Activated gamma-delta T cell (primary cell): Measurements from ENCODE around the gene UGT1A1.

ENCODE experiments used
- DNase-seq: peaks from one replicate; lab custom pipeline; 2025; lab: John Stamatoyannopoulos, UW

Gene UGT1A1

DNA sequence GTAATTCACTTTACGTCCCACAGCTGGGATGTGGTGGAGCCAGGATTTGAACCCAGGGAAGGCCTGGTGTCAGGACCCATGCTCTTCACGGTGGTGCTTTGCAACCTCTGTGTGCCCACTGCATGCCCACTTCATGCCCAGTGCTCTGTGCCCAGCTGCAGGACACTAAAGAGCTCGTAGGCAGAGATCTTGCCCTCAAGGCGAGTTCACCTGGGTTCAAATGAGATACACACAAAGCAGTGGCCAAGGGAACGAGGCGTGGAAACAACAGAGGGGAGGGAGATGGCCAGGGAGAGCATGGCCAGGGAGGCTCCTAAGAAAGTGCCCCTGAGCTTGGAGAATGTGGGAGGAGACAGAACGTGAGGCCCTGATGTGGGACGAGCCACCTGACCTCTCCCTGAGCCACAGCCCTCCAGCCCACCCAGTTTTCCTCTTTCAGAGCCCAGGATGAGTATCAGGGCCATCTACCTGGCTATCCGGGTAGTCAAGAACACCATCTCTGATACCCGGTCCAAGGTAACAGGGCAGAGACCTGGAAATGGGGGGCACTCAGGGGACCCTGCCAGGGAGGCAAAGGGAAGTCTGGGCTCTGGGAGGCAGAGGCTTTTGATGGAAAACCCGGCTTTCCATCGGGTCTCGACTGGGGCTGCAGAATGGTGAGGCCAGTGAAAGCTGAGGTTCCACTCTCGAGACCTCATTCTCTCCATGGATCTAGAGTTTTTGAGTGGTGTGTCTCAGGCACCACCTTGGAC is 38.4 kb downstream of the UGT1A1 start:
- DNase-seq: no peak

DNA sequence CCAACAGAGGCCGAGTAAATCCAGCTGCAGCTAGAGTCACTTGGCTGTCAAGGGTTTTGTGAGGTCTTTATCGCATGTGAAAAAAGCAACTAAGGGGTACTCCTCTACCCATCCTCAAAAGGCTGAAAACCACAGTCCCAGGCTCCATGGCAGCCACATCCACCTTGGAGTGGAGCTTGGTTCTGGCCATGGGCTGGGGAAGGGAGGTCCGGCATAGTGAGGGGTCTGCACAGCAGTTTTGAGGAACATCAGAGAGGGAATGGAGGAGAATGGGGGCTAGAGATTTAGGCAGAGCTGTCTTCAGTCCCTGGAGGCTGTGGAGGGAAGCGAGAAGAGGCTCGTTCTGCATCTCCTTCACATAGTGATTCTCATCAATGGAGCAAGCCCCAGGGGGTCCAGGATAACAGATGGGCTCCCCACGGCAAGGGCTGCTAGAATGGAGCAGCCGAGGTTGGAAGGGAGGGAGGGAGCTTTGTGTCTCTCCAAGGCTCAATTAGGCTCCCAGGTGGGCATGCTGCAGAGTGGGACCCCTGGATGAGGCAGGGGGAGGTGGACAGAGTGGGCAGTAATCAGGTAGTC is 39.1 kb downstream of the UGT1A1 start:
- DNase-seq: no peak

DNA sequence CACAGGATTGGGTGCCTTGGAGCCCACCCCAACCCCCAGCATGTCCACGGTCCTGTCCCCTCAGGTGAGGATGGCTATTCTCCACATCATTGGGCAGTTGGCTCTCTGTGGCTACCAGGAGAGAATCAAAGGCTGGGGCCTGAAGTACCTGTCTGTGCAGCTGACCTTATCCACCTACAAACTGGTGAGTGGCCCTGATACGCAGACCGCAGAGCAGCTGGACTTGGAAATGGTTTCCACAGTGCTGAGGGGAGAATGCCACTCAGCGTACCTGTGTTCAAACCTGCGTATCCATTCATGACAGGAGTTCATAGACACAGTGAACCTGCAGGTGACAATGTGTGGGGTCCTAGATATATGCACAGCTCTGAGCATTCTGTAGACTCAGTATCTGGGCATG is 39.6 kb downstream of the UGT1A1 start:
- no peak for DNase-seq

DNA sequence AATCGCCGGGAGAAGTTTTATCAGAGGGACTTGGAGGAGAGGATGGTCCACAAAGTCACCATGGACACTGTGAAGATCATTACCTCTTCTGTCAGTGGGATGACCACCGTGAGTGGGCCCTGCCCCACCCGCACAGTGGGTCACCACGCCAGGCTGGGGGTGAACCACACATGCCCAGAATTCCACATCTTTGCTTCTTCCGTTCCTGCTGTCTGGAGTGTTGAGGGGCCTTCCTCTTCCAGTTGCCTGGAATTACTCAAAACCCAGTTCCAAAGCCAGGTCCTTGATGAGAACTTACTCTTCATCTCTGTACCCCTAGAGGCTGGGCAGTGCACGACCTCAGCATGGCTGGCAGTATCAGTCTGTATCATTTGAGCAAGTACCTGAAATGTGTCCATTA is 40.1 kb downstream of the UGT1A1 start:
- DNase-seq: no peak

DNA sequence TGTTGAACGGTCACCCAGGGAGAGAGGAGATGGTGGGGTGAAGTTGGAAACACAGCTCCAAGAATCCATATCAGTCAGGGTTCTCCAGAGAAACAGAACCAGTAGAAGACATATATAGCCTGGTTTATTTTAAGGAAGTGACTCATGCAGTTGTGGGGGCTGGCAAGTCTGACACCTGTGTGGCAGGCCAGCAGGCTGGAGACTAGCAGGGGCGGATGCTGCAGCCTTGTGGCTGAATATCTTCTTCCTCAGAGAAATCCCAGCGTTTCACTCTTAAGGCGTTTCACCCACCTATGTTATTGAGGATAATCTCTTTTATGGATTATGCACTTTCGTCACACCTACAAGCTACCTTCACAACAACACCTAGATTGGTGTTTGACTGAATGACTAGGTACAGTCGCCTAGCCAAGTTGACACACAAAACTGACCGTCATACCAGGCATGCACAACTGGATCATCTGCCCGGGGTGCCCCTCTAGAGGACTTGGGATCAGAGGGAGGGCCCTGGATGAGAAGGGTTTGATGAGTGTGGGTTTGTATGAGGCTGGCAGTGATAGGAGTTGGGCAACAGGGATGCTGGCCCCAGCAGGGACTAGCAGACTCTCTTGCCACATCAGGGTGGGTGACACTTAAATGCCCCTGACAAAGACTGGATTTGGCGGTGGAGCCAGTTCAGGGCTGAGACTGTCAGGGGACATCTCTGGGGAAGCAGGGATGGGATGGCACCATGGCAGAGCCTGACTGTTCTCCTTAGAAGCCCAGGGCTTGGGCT is 41.5 kb downstream of the UGT1A1 start:
- no peak for DNase-seq

DNA sequence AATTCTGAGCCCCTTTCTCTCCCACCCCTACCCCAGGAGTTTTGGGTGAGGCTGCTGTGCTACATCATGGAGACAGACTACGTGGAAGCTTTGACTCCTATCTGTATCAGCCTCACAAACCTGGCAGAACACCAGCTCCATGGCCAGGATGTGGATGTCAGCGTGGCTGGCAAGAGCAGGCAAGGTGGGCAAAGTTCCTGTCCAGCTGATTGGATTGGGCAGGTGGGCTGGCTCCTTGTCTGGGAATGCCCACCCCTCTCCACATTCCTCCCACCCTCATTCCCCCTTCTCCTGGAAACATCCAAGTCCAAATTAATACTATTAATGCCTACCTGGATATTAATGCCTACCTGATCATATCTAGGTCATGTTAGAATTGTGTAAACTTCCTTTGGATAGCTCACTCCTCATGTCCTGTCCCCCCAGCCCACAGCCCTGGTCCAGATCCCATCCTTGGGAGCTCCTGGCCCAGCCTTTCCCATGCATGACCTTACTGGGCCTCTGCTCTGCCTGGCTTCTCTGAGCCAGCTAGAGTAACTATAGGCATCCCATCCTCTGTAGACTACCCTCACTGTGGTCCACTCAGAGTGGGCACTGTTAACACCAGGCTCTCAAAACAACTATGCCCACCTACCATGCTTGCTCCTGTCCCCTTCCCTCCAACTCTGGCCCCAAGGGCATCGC is 42.2 kb downstream of the UGT1A1 start:
- no peak for DNase-seq

GRCh38 chr2:233803292-233803911 is 43.3 kb downstream of the UGT1A1 start:
- DNase-seq: no peak

GRCh38 chr2:233803994-233804393 is 43.9 kb downstream of the UGT1A1 start:
- DNase-seq: no peak

GRCh38 chr2:233807215-233807865 is 47.3 kb downstream of the UGT1A1 start:
- DNase-seq: no peak

DNA sequence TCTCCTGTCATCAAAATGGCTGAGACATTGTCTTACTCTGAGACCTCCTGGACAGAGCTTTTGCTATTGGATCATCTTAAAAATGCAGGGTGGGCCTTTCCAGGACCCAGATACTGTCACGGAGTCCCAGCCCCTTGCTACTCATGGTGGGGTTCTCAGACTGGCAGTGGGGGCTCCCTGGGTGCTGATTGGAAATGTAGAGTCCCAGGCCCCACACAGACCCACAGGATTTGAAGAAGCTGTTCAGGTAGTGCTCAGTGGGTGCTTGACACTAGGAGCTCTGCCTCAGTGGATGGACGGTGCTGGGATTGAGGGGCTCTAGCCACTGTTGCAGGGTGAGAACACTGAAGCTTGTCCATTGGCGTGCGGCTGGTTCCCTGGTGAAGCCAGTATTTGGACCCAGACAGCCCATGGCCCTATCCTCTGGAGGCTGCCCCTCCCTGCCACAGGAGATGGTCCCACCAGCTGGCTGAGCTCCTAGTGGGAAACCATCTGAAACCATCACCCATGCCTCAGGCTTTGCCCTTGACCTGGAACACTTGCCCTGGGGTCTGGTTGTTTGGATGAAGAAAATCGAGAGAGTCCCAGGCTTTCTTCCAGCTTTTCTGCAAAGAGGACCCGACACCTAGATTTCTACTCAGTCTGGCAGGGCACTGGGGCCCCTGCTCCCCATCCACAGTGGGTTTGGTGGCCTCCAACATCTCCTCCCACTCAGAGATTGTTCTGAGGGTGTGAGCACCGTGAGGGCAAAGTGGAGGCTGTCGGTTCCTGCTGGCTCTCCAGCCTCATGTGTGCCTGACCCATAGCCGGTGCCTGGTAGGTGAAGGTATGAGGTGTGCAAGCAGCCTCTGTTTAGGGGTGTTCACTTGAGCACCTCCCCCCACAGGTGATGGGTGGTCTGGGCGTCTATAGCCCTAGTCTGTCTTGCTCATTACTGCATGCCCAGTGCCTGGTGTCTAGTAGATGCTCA is 48.2 kb downstream of the UGT1A1 start:
- DNase-seq: no peak

DNA sequence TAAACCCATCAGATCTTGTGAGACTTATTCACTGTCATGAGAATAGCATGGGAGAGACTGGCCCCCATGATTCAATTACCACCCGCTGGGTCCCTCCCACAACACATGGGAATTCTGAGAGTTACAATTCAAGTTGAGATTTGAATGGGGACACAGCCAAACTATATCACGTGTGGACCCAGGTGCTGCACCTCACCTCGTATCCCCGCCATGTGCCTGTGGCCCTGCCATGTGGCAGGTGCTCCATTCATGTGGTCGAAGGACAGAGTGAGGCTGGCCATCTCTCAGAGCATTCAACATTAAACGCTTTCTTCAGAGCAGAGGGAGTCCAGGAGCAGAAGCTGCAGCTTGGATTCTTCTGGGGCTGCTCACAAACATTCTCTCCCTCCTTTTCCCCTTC is 50.3 kb downstream of the UGT1A1 start:
- DNase-seq: no peak

DNA sequence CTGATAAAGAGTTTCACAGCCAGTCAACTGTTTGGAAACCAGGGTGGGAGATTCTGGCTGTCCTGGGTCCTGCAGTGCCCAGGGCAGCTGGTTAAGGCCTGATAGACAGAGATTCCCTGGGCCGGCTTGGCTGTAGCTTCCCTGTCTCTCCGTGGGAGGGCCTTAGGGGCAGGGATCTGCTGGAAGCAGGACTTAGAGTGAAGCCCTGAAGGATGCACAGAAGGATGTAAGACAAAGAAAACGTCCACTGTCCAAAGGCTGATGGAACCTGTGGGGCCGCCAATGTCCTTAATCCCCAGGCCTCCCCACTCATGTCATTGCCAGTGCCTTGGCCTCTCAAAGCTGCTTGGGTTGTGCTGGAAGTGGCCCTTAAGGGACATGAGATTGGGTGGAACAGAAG is 51.0 kb downstream of the UGT1A1 start:
- no peak for DNase-seq

GRCh38 chr2:233811732-233812131 is 51.7 kb downstream of the UGT1A1 start:
- DNase-seq: no peak

- no peak for DNase-seq
These were observed 53.4 kb downstream of the UGT1A1 start for GRCh38 chr2:233813236-233814055.

DNA sequence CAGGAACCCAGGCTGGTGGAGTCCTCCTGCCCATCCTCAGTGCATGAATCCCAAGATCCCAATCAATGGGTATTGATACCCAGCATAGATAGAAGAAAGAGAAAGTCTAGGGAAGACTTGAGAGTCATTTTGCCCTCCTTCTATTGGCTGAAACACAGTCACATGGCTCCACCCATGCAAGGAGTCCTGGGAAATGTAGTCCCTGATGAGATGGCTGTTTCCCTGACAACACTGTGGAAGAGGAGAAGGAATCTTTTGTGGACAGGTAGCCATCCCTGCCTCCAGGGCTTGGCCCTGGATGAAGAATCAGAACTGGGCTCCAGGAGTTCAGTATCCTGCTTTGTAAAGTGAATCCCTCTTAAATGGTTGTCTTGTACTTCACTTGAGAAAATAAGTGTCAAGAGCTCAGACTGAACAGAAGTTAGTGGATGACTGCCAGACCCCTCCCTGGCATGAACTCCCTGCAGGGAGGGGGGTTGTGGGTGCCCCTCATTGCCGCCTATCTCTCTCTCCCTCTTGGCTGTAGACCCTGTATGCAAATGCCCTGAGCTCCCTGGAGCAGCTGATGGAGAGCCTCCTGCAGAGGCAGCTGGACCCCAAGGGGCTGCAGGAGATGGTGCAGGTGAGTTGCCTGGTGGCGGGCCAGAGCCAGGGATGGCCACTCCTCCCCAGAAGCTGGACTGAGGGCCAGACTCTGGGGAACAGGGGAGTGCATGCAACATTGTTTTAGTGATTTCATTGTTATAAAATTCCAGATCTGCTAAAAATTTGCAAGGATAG is 54.2 kb downstream of the UGT1A1 start:
- no peak for DNase-seq

DNA sequence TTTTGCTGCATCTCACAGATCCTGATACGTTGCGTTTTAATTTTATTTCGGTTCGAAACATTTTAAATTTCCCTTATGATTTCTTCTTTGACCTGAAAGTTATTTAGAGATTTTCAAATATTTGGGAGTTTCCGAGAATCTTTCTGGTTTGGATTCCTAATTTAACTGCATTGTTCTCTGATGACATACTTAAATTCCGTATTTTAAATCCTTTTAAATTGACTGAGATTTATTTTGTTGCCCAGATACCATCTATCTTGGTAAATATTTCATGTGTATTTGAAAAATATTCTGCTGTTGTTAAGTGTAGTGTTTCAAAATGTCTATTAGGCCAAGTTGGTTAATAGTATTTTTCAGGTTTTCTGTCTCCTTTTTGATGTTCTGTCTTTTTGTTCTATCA is 55.8 kb downstream of the UGT1A1 start:
- DNase-seq: no peak

- DNase-seq: no peak
These were observed 56.3 kb downstream of the UGT1A1 start for GRCh38 chr2:233816334-233816733.

DNA sequence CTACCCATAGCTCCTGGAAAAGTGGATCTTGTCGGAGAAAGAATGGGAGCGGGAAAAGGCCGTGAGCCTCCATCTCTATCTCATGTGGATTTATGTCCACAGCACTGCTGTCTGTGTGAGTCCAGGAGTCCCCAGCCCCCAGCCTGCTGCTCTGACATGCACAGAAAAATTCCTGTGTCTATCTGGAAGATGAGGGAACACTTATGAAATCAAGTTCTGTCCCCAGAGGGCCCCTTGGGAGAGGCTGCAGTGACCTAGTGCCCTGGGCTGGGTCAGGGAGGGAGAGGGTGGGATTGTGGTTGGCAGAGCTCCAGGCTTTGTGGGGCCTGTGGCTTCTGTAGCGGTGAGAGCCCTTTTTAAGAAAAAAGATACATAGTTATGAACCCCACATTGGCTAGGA is 56.7 kb downstream of the UGT1A1 start:
- DNase-seq: no peak
